H9 (cell line): ENCODE data around the gene MRPS21. TPM values are rescaled to one million over a fixed set of nuclear protein-coding genes. Genes with fewer than 3 reads are reported as not detected.

Experiments used
- DNase-seq: peaks from one replicate; pipeline ENCODE4 v3.0.0-alpha.2; 2017
- H2AFZ ChIP-seq: one replicate; pipeline ENCODE4 v1.6.1; 2013; ENCODE audit warnings: mild to moderate bottlenecking, low read length, control low read depth, moderate library complexity
- H2AK5ac ChIP-seq: 2 replicates; pipeline ENCODE4 v1.6.1; 2013; ENCODE audit warnings: low read length, control low read depth, mixed read lengths; ENCODE audit not compliant: insufficient read length
- H2BK120ac ChIP-seq: one replicate; pipeline ENCODE4 v1.6.1; 2013; ENCODE audit warnings: low read depth, mild to moderate bottlenecking, low read length, control low read depth, inconsistent platforms; ENCODE audit not compliant: poor library complexity, severe bottlenecking
- H2BK12ac ChIP-seq: 2 replicates; pipeline ENCODE4 v1.6.1; 2013; ENCODE audit warnings: low read length, control low read depth, mixed read lengths, low read depth; ENCODE audit not compliant: insufficient read length
- H2BK15ac ChIP-seq: 2 replicates; pipeline ENCODE4 v1.6.1; 2013; ENCODE audit warnings: low read depth, low read length, control low read depth
- H2BK20ac ChIP-seq: one replicate; pipeline ENCODE4 v1.6.1; 2013; ENCODE audit warnings: low read depth, mild to moderate bottlenecking, low read length, control low read depth, inconsistent platforms; ENCODE audit not compliant: poor library complexity, severe bottlenecking
- H2BK5ac ChIP-seq: 2 replicates; pipeline ENCODE4 v1.6.1; 2013; ENCODE audit warnings: low read length, control low read depth, mixed read lengths; ENCODE audit not compliant: insufficient read length
- H3K14ac ChIP-seq: 2 replicates; pipeline ENCODE4 v1.6.1; 2013; ENCODE audit warnings: low read length, control low read depth; ENCODE audit not compliant: insufficient read depth
- H3K18ac ChIP-seq: 2 replicates; pipeline ENCODE4 v1.6.1; 2013; ENCODE audit warnings: low read depth, mild to moderate bottlenecking, mixed read lengths, low read length, control low read depth; ENCODE audit not compliant: insufficient read length
- H3K23ac ChIP-seq: 2 replicates; pipeline ENCODE4 v1.6.1; 2013; ENCODE audit warnings: low read length, control low read depth, mixed read lengths, low read depth; ENCODE audit not compliant: insufficient read length
- H3K23me2 ChIP-seq: 2 replicates; pipeline ENCODE4 v1.6.1; 2013; ENCODE audit warnings: low read depth, mild to moderate bottlenecking, mixed read lengths, low read length, control low read depth; ENCODE audit not compliant: insufficient read length, poor library complexity, severe bottlenecking
- H3K27ac ChIP-seq: 2 replicates; pipeline ENCODE4 v1.5.1; 2013; ENCODE audit warnings: low read length, control low read depth, mixed read lengths, low read depth; ENCODE audit not compliant: insufficient read length
- H3K27me3 ChIP-seq: 2 replicates; pipeline ENCODE4 v1.6.1; 2013; ENCODE audit warnings: low read length, control low read depth, inconsistent platforms; ENCODE audit not compliant: insufficient read depth
- H3K4ac ChIP-seq: 2 replicates; pipeline ENCODE4 v1.6.1; 2013; ENCODE audit warnings: low read depth, mild to moderate bottlenecking, control low read depth, inconsistent platforms, low read length, moderate library complexity
- H3K4me1 ChIP-seq: 2 replicates; pipeline ENCODE4 v1.6.1; 2013; ENCODE audit warnings: low read length, control low read depth, inconsistent platforms; ENCODE audit not compliant: insufficient read depth
- H3K4me2 ChIP-seq: 2 replicates; pipeline ENCODE4 v1.6.1; 2013; ENCODE audit warnings: low read length, control low read depth, mixed read lengths; ENCODE audit not compliant: insufficient read length, insufficient read depth
- H3K56ac ChIP-seq: 2 replicates; pipeline ENCODE4 v1.6.1; 2013; ENCODE audit warnings: low read depth, mild to moderate bottlenecking, mixed read lengths, low read length, control low read depth; ENCODE audit not compliant: insufficient read length
- H3K79me1 ChIP-seq: 2 replicates; pipeline ENCODE4 v1.6.1; 2013; ENCODE audit warnings: low read depth, mild to moderate bottlenecking, moderate library complexity, low read length, control low read depth, inconsistent platforms; ENCODE audit not compliant: insufficient read depth, poor library complexity, severe bottlenecking
- H3K79me2 ChIP-seq: 2 replicates; pipeline ENCODE4 v1.6.1; 2013; ENCODE audit warnings: low read length, control low read depth, inconsistent platforms; ENCODE audit not compliant: insufficient read depth
- H3K9ac ChIP-seq: 2 replicates; pipeline ENCODE4 v1.6.1; 2013; ENCODE audit warnings: low read length, control low read depth, mixed read lengths; ENCODE audit not compliant: insufficient read length; ENCODE audit errors: extremely low read depth
- H3K9me3 ChIP-seq: one replicate; pipeline ENCODE4 v1.6.1; 2013; ENCODE audit warnings: low read depth, low read length, inconsistent platforms; ENCODE audit not compliant: control insufficient read depth
- H3T11ph ChIP-seq: one replicate; pipeline ENCODE4 v1.6.1; 2013; ENCODE audit warnings: mild to moderate bottlenecking, low read length, control low read depth, inconsistent platforms
- H4K20me1 ChIP-seq: one replicate; pipeline ENCODE4 v1.6.1; 2013; ENCODE audit not compliant: control insufficient read depth, insufficient read length, insufficient read depth
- H4K5ac ChIP-seq: 2 replicates; pipeline ENCODE4 v1.6.1; 2013; ENCODE audit warnings: low read depth, mild to moderate bottlenecking, mixed read lengths, low read length, control low read depth; ENCODE audit not compliant: insufficient read length
- H4K8ac ChIP-seq: replicated peaks from 2 replicates; pipeline ENCODE4 v1.6.1; 2013; ENCODE audit warnings: low read length, control low read depth, mixed read lengths, low read depth; ENCODE audit not compliant: insufficient read length
- H4K91ac ChIP-seq: 2 replicates; pipeline ENCODE4 v1.6.1; 2013; ENCODE audit warnings: low read depth, mild to moderate bottlenecking, moderate library complexity, mixed read lengths, low read length, control low read depth; ENCODE audit not compliant: insufficient read length
- H3K27ac Mint-ChIP-seq, 3 experiments: 2 replicates in 2 of 3; 3 replicates in 1 of 3; pipeline ENCODE4 v1.8.0; 2020 to 2021; ENCODE audit warnings: mixed read lengths in 3 of 3, mild to moderate bottlenecking in 1 of 3, moderate library complexity in 1 of 3
- H3K27me3 Mint-ChIP-seq: 2 replicates; pipeline ENCODE4 v1.8.0; 2021; ENCODE audit warnings: low read depth, mild to moderate bottlenecking, moderate library complexity, mixed read lengths
- H3K36me3 Mint-ChIP-seq, 3 experiments: 2 replicates in 2 of 3; 3 replicates in 1 of 3; pipeline ENCODE4 v1.8.0; 2020 to 2021; ENCODE audit warnings: low read depth in 3 of 3, mixed read lengths in 3 of 3; ENCODE audit not compliant: insufficient read depth in 1 of 3
- H3K4me1 Mint-ChIP-seq, 2 experiments: 2 replicates each; pipeline ENCODE4 v1.8.0; 2020; ENCODE audit warnings: mixed read lengths in 2 of 2
- H3K4me3 Mint-ChIP-seq, 2 experiments: 2 replicates in 1 of 2; 3 replicates in 1 of 2; pipeline ENCODE4 v1.8.0; 2020 to 2021; ENCODE audit warnings: mild to moderate bottlenecking in 2 of 2, mixed read lengths in 2 of 2, moderate library complexity in 1 of 2
- H3K9me3 Mint-ChIP-seq, 2 experiments: 2 replicates in 1 of 2; 3 replicates in 1 of 2; pipeline ENCODE4 v1.8.0; 2020; ENCODE audit warnings: mild to moderate bottlenecking in 2 of 2, mixed read lengths in 2 of 2, moderate library complexity in 1 of 2
- WGBS: extraction: QIAGEN DNeasy Blood & Tissue Kit; methylation state at CpG from one replicate; pipeline ENCODE4 v1.1.7; 2013; ENCODE audit warnings: missing lambda C conversion rate, low lambda C conversion rate, mixed read lengths; ENCODE audit not compliant: insufficient read length; ENCODE audit errors: extremely low coverage; 5-methylcytosine and 5-hydroxymethylcytosine counted together
- total RNA-seq: library from RNA; stranded (reverse); gene quantifications from 2 replicates; pipeline ENCODE4 v1.2.1, GENCODE V29; 2021
- TF ChIP-seq, protein P1 (sequence below): fragments of 200-600 bp; sonication (generic); conservative IDR thresholded peaks from 3 replicates; pipeline ENCODE4 v1.8.0; 2021; ENCODE audit warnings: antibody characterized with exemption, mild to moderate bottlenecking

MRPS21 gene
- total RNA-seq, 1 experiment from 2014 or later, result 113 TPM

- Mint-ChIP-seq H3K27me3 (peaks cover 18% of the 10 kb centered on the region), H3K27ac (peak overlapping the region; percentile 88 to 98 (median 95)), H3K4me3 (peak overlapping the region; percentile 84 to 95), H3K36me3 (peaks cover 8 to 40% (median 30%) of the 10 kb centered on the region in 3 experiments), H3K9me3 (no peaks in the 10 kb centered on the region; a peak in 2 of 5 replicates), H3K4me1 (peaks cover 22 to 27% of the 10 kb centered on the region in 2 experiments)
- H3K18ac ChIP-seq, result peak overlapping the region; percentile 80
- H3K27ac ChIP-seq, result no peak overlapping the region
- no peak overlapping the region for H2BK20ac ChIP-seq
- no peaks in the 10 kb centered on the region for H3K4me1 ChIP-seq
- H4K20me1 ChIP-seq, result peaks cover 3% of the 10 kb centered on the region
- H3K79me2 ChIP-seq, result no peaks in the 10 kb centered on the region
- H3K27me3 ChIP-seq, result no peaks in the 10 kb centered on the region
- peak overlapping the region; percentile 75 for H3K4me2 ChIP-seq
- TF ChIP-seq, protein P1, sequence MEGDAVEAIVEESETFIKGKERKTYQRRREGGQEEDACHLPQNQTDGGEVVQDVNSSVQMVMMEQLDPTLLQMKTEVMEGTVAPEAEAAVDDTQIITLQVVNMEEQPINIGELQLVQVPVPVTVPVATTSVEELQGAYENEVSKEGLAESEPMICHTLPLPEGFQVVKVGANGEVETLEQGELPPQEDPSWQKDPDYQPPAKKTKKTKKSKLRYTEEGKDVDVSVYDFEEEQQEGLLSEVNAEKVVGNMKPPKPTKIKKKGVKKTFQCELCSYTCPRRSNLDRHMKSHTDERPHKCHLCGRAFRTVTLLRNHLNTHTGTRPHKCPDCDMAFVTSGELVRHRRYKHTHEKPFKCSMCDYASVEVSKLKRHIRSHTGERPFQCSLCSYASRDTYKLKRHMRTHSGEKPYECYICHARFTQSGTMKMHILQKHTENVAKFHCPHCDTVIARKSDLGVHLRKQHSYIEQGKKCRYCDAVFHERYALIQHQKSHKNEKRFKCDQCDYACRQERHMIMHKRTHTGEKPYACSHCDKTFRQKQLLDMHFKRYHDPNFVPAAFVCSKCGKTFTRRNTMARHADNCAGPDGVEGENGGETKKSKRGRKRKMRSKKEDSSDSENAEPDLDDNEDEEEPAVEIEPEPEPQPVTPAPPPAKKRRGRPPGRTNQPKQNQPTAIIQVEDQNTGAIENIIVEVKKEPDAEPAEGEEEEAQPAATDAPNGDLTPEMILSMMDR, result no peak
- H3K79me1 ChIP-seq, result no peaks in the 10 kb centered on the region
- no peak for DNase-seq
- H4K91ac ChIP-seq, result no peak overlapping the region
- no peak overlapping the region for H2AFZ ChIP-seq
- H2BK15ac ChIP-seq, result no peak overlapping the region
- no peak overlapping the region for H2BK5ac ChIP-seq
- H3K4ac ChIP-seq, result no peak overlapping the region
- no peaks in the 10 kb centered on the region for H3K9me3 ChIP-seq
- no peak overlapping the region for H4K5ac ChIP-seq
- no peak overlapping the region for H3T11ph ChIP-seq
- no peak overlapping the region for H2BK12ac ChIP-seq
- H3K56ac ChIP-seq, result no peak overlapping the region
- no peak overlapping the region for H3K23ac ChIP-seq
- H3K14ac ChIP-seq, result peak overlapping the region; percentile 87; the same call in 1 of the 2 replicates
- no peak overlapping the region for H2BK120ac ChIP-seq
- H4K8ac ChIP-seq, result no peak overlapping the region
- H3K23me2 ChIP-seq, result peaks cover 17% of the 10 kb centered on the region
- peak overlapping the region; percentile 74 for H3K9ac ChIP-seq
- H2AK5ac ChIP-seq, result no peak overlapping the region
- no CpG with 5 or more reads among the region's 21 CpGs for WGBS
These were observed 11.1 kb upstream of the MRPS21 start for GRCh38 chr1:150282558-150282958.
